SK-N-SH (cell line): ENCODE data around the gene UBN2.
"Not testable (repeated sequence)": the region's sequence is repeated elsewhere in the genome, so short reads cannot be mapped to it uniquely, and the experiment has no call there.

ENCODE experiments used
- GABPA ChIP-seq: IDR thresholded peaks from 2 replicates; pipeline ENCODE4 v1.4.0; 2012; ENCODE audit warnings: low read depth, mild to moderate bottlenecking
- MAX ChIP-seq: IDR thresholded peaks from 2 replicates; pipeline ENCODE4 v1.4.0; 2012; ENCODE audit warnings: low read depth
- POLR2AphosphoS5 ChIP-seq: IDR thresholded peaks from 2 replicates; pipeline ENCODE4 v1.6.1; 2012; ENCODE audit warnings: low read depth, low read length
- RCOR1 ChIP-seq: fragments of 150-350 bp; IDR thresholded peaks from 2 replicates; pipeline ENCODE4 v1.6.1; 2017; ENCODE audit warnings: antibody characterized with exemption, low read length
- REST ChIP-seq: IDR thresholded peaks from 2 replicates; pipeline ENCODE4 v1.6.1; 2012; ENCODE audit warnings: mild to moderate bottlenecking, low read depth, low read length, moderate library complexity
- TF ChIP-seq, protein P1 (sequence below): fragments of 200-600 bp; sonication (generic); IDR thresholded peaks from 2 replicates; pipeline ENCODE4 v1.6.1; 2017; ENCODE audit warnings: antibody characterized with exemption, mild to moderate bottlenecking, moderate library complexity

GRCh38 chr7:139324709-139325108 is 93.7 kb downstream of the UBN2 start:
- TF ChIP-seq, protein P1, sequence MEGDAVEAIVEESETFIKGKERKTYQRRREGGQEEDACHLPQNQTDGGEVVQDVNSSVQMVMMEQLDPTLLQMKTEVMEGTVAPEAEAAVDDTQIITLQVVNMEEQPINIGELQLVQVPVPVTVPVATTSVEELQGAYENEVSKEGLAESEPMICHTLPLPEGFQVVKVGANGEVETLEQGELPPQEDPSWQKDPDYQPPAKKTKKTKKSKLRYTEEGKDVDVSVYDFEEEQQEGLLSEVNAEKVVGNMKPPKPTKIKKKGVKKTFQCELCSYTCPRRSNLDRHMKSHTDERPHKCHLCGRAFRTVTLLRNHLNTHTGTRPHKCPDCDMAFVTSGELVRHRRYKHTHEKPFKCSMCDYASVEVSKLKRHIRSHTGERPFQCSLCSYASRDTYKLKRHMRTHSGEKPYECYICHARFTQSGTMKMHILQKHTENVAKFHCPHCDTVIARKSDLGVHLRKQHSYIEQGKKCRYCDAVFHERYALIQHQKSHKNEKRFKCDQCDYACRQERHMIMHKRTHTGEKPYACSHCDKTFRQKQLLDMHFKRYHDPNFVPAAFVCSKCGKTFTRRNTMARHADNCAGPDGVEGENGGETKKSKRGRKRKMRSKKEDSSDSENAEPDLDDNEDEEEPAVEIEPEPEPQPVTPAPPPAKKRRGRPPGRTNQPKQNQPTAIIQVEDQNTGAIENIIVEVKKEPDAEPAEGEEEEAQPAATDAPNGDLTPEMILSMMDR, result not testable (repeated sequence)
- not testable (repeated sequence) for TF ChIP-seq REST, GABPA, RCOR1, MAX, POLR2AphosphoS5
